OCI-LY7 (cell line): Measurements from ENCODE around the gene DPM3. TPM values are rescaled to one million over a fixed set of nuclear protein-coding genes. Genes with fewer than 3 reads are reported as not detected.

Source experiments
- BruUV-seq: library from RNA; stranded (reverse); fragments of 400-500 nt; replicated peaks from 2 replicates; lab custom pipeline; 2021; lab: Mats Ljungman, UMichigan
- CTCF ChIA-PET: fragments of 300-600 bp; sonication (Branson Sonifier 250); formaldehyde crosslinking; loops from one replicate; lab custom pipeline; 2022; ENCODE audit warnings: antibody characterized with exemption; ENCODE audit not compliant: unreplicated experiment; lab: Charles Lee
- POLR2A ChIA-PET: fragments of 300-600 bp; sonication (Branson Sonifier 250); formaldehyde crosslinking; loops from one replicate; lab custom pipeline; 2022; ENCODE audit warnings: antibody characterized with exemption; lab: Charles Lee
- DNase-seq: peaks from one replicate; pipeline ENCODE4 v3.0.0-alpha.2; 2015; ENCODE audit warnings: low spot score
- H2AFZ ChIP-seq: fragments of 200-600 bp; sonication (generic), shearing (Covaris generic); 2 replicates; pipeline ENCODE4 v1.6.1; 2014; ENCODE audit warnings: mild to moderate bottlenecking, antibody characterized with exemption, low read length, moderate library complexity
- H3K27ac ChIP-seq: fragments of 200-600 bp; sonication (generic); 2 replicates; pipeline ENCODE4 v1.5.1; 2014; ENCODE audit warnings: mixed run types, low read depth, mild to moderate bottlenecking, moderate library complexity, low read length, inconsistent platforms; ENCODE audit not compliant: poor library complexity, severe bottlenecking
- H3K36me3 ChIP-seq: fragments of 200-600 bp; sonication (generic); 2 replicates; pipeline ENCODE4 v1.6.1; 2014; ENCODE audit warnings: mild to moderate bottlenecking, antibody characterized with exemption, low read length, moderate library complexity, mixed read lengths; ENCODE audit not compliant: insufficient read depth
- H3K4me1 ChIP-seq: fragments of 200-600 bp; sonication (generic); 2 replicates; pipeline ENCODE4 v1.5.1; 2014; ENCODE audit warnings: mild to moderate bottlenecking, low read length; ENCODE audit not compliant: insufficient read depth, poor library complexity, severe bottlenecking
- H3K4me2 ChIP-seq: fragments of 200-600 bp; sonication (generic); 2 replicates; pipeline ENCODE4 v1.6.1; 2014; ENCODE audit warnings: mild to moderate bottlenecking, low read length
- H3K4me3 ChIP-seq: fragments of 200-600 bp; sonication (generic); 2 replicates; pipeline ENCODE4 v1.5.1; 2014; ENCODE audit warnings: mild to moderate bottlenecking, low read depth, low read length; ENCODE audit not compliant: poor library complexity, severe bottlenecking
- H3K79me2 ChIP-seq: fragments of 200-600 bp; sonication (generic); 2 replicates; pipeline ENCODE4 v1.6.1; 2016; ENCODE audit warnings: low read depth, mild to moderate bottlenecking, low read length, moderate library complexity, mixed read lengths; ENCODE audit not compliant: insufficient read depth
- H3K9me2 ChIP-seq: fragments of 200-600 bp; sonication (generic); 2 replicates; pipeline ENCODE4 v1.6.1; 2016; ENCODE audit warnings: mild to moderate bottlenecking, low read length, mixed read lengths; ENCODE audit not compliant: insufficient read depth
- H3K9me3 ChIP-seq: fragments of 200-600 bp; sonication (generic); 2 replicates; pipeline ENCODE4 v1.6.1; 2014; ENCODE audit warnings: mild to moderate bottlenecking, mixed run types, low read length, mixed read lengths
- H4K20me1 ChIP-seq: fragments of 200-600 bp; sonication (generic); 2 replicates; pipeline ENCODE4 v1.6.1; 2014; ENCODE audit warnings: mild to moderate bottlenecking, antibody characterized with exemption, low read length, moderate library complexity, mixed read lengths; ENCODE audit not compliant: insufficient read depth
- CTCF ChIP-seq: fragments of 200-600 bp; sonication (generic); conservative IDR thresholded peaks from 2 replicates; pipeline ENCODE4 v1.5.1; 2014; ENCODE audit warnings: mild to moderate bottlenecking, antibody characterized with exemption, low read length, moderate library complexity, mixed read lengths
- EZH2phosphoT487 ChIP-seq: fragments of 200-600 bp; sonication (generic); IDR thresholded peaks from 2 replicates; pipeline ENCODE4 v1.6.1; 2018; ENCODE audit warnings: low read depth, borderline replicate concordance, mild to moderate bottlenecking, mixed run types, antibody characterized with exemption, low read length, moderate library complexity, mixed read lengths
- intact Hi-C: fragments of 100-400 bp; cut with micrococcal nuclease; formaldehyde crosslinking; loops from one replicate; pipeline ENCODE4 v1.10.0; 2022; ENCODE audit not compliant: unreplicated experiment
- total RNA-seq, 2 experiments: library from RNA; depleted of rRNA in 1 of 2; stranded (reverse); fragments of >200 nt in 1 of 2; shearing (Covaris generic) in 1 of 2; gene quantifications; 2 replicates each; pipeline ENCODE4 v1.2.3, GENCODE V29; 2014 to 2022

DPM3 gene
- total RNA-seq, 2 experiments from 2014 or later: 32.5 to 65.9 TPM

GRCh38 chr1:155123801-155124200 lies 16.5 kb downstream of the DPM3 start:
- H3K4me3 ChIP-seq: no peak overlapping the region
- H3K9me2 ChIP-seq: no peaks in the 10 kb centered on the region
- intact Hi-C loops: no loop called here
- CTCF ChIA-PET: no interaction called here
- no peaks in the 10 kb centered on the region for H3K36me3 ChIP-seq
- no TSS peak for BruUV-seq
- POLR2A ChIA-PET: no interaction called here
- H3K4me2 ChIP-seq: no peak overlapping the region
- peaks cover 4% of the 10 kb centered on the region for H3K4me1 ChIP-seq
- DNase-seq: no peak
- no peaks in the 10 kb centered on the region for H3K9me3 ChIP-seq
- TF ChIP-seq CTCF (no peak), EZH2phosphoT487 (no peak)
- no peaks in the 10 kb centered on the region for H3K79me2 ChIP-seq
- H4K20me1 ChIP-seq: no peaks in the 10 kb centered on the region
- H3K27ac ChIP-seq: no peak overlapping the region
- no peak overlapping the region for H2AFZ ChIP-seq

GRCh38 chr1:155122308-155122707 lies 18.0 kb downstream of the DPM3 start:
- no TSS peak for BruUV-seq
- H3K4me2 ChIP-seq: no peak overlapping the region
- H3K4me3 ChIP-seq: no peak overlapping the region
- no peaks in the 10 kb centered on the region for H3K79me2 ChIP-seq
- H3K36me3 ChIP-seq: no peaks in the 10 kb centered on the region
- POLR2A ChIA-PET: interaction anchor here (0.6 kb wide), 1 partner anchor 139 kb away, joined by 3 read pairs; the partner anchor contains the start of gene FLAD1
- no peaks in the 10 kb centered on the region for H3K4me1 ChIP-seq
- H2AFZ ChIP-seq: no peak overlapping the region
- intact Hi-C loops: no loop called here
- CTCF ChIA-PET: no interaction called here
- no peak for DNase-seq
- no peaks in the 10 kb centered on the region for H4K20me1 ChIP-seq
- H3K9me2 ChIP-seq: no peaks in the 10 kb centered on the region
- no peak for TF ChIP-seq EZH2phosphoT487
- no peak for TF ChIP-seq CTCF
- H3K27ac ChIP-seq: no peak overlapping the region
- no peaks in the 10 kb centered on the region for H3K9me3 ChIP-seq

- POLR2A ChIA-PET: interaction anchor here (0.6 to 0.7 kb wide), 2 partner anchors 22 to 24 kb away, joined by 3 read pairs; no protein-coding TSS in a partner anchor
- intact Hi-C loops: no loop called here
- Histone ChIP-seq H3K27ac (no peak overlapping the region), H3K36me3 (no peaks in the 10 kb centered on the region), H3K4me2 (no peak overlapping the region), H4K20me1 (no peaks in the 10 kb centered on the region), H3K4me3 (no peak overlapping the region), H2AFZ (no peak overlapping the region), H3K9me2 (no peaks in the 10 kb centered on the region), H3K4me1 (no peaks in the 10 kb centered on the region), H3K9me3 (no peaks in the 10 kb centered on the region), H3K79me2 (no peaks in the 10 kb centered on the region)
- BruUV-seq: no TSS peak
- CTCF ChIA-PET: no interaction called here
- no peak for DNase-seq
- TF ChIP-seq EZH2phosphoT487 (no peak), CTCF (no peak)
These were observed 19.1 kb downstream of the DPM3 start for GRCh38 chr1:155121249-155121648.
